DOHH2 (cell line): ENCODE data around the gene SERPINA5.

ENCODE experiments used
- H3F3A ChIP-seq: fragments of 200-600 bp; sonication (generic), shearing (Covaris generic); 2 replicates; pipeline ENCODE4 v1.6.0; 2016; ENCODE audit warnings: antibody characterized with exemption, mild to moderate bottlenecking; ENCODE audit not compliant: control insufficient read depth, insufficient read depth
- H3K27ac ChIP-seq: fragments of 200-600 bp; sonication (generic); 2 replicates; pipeline ENCODE4 v1.5.1; 2014; ENCODE audit warnings: low read depth, mild to moderate bottlenecking, low read length, moderate library complexity
- H3K27me3 ChIP-seq: fragments of 200-600 bp; sonication (generic); 2 replicates; pipeline ENCODE4 v1.6.1; 2014; ENCODE audit warnings: mild to moderate bottlenecking, low read length, mixed read lengths; ENCODE audit not compliant: control insufficient read depth
- H3K36me3 ChIP-seq: fragments of 200-600 bp; sonication (generic); 2 replicates; pipeline ENCODE4 v1.6.1; 2014; ENCODE audit warnings: mild to moderate bottlenecking, low read length, moderate library complexity, mixed read lengths; ENCODE audit not compliant: control insufficient read depth
- H3K4me1 ChIP-seq: fragments of 200-600 bp; sonication (generic); 2 replicates; pipeline ENCODE4 v1.6.1; 2014; ENCODE audit warnings: mild to moderate bottlenecking, low read length, mixed read lengths; ENCODE audit not compliant: control insufficient read depth
- H3K4me2 ChIP-seq: fragments of 200-600 bp; sonication (generic); 2 replicates; pipeline ENCODE4 v1.6.0; 2014; ENCODE audit warnings: mild to moderate bottlenecking, low read length, moderate library complexity
- H3K4me3 ChIP-seq: fragments of 200-600 bp; sonication (generic); 2 replicates; pipeline ENCODE4 v1.5.1; 2014; ENCODE audit warnings: mild to moderate bottlenecking, low read length, mixed read lengths
- H3K79me2 ChIP-seq: fragments of 200-600 bp; sonication (generic); 2 replicates; pipeline ENCODE4 v1.6.1; 2014; ENCODE audit warnings: mild to moderate bottlenecking, low read length, mixed read lengths; ENCODE audit not compliant: control insufficient read depth
- H3K9me2 ChIP-seq: fragments of 200-600 bp; sonication (generic); replicated peaks from 2 replicates; pipeline ENCODE4 v1.6.1; 2014; ENCODE audit warnings: mild to moderate bottlenecking, low read length, mixed read lengths; ENCODE audit not compliant: control insufficient read depth
- H3K9me3 ChIP-seq: fragments of 200-600 bp; sonication (generic); 2 replicates; pipeline ENCODE4 v1.6.1; 2014; ENCODE audit warnings: antibody characterized with exemption, low read length, mixed read lengths; ENCODE audit not compliant: control insufficient read depth, insufficient read depth
- H4K20me1 ChIP-seq: fragments of 200-600 bp; sonication (generic); 2 replicates; pipeline ENCODE4 v1.6.0; 2014; ENCODE audit warnings: low read depth, mild to moderate bottlenecking, antibody characterized with exemption, low read length, moderate library complexity; ENCODE audit not compliant: control insufficient read depth, insufficient read depth
- CTCF ChIP-seq: fragments of 200-600 bp; sonication (generic); IDR thresholded peaks from one replicate; pipeline ENCODE4 v1.5.1; 2014; ENCODE audit warnings: antibody characterized with exemption, mild to moderate bottlenecking, low read depth, low read length; ENCODE audit not compliant: poor library complexity, severe bottlenecking
- EZH2phosphoT487 ChIP-seq: fragments of 200-600 bp; sonication (generic); IDR thresholded peaks from 2 replicates; pipeline ENCODE4 v1.6.1; 2017; ENCODE audit warnings: borderline replicate concordance, mild to moderate bottlenecking, antibody characterized with exemption, low read length, moderate library complexity, mixed read lengths

SERPINA5 gene

DNA sequence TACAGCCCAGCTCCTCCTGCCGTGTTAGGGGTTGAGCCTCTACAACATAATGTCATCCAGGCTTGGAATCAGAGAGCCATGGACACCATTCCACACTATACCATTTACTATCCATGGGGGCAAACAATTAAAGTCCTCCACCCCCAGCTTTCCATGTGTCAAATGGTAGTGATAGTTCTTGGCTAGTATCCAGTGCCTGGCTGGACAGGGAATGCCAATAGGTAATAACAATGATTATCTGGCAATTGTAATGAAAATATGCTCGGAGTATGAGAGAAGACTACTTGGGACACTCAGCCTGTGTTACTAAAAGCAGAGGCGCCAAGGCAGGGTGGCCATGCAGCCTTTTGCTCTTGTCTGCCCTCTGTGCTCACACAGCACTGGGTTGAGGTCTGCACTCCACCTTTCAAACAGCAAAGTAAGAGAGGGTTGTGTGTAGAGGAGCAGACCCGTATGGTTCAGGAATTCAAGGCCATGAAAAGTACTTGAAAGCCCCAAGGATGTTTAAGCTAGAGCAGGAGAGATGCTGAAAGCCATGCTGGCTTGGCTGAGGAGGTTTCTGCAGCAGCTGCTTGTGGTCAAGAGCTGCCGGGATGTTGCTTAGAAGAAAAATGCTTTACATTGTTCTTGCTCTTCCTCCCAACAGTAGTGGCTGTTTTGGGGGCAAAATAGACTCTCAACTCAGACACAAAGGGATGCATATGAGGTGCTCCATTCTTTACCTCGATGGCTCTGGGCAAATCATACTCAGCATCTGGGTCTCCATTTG is 41.6 kb downstream of the SERPINA5 start:
- H4K20me1 ChIP-seq: no peaks in the 10 kb centered on the region

DNA sequence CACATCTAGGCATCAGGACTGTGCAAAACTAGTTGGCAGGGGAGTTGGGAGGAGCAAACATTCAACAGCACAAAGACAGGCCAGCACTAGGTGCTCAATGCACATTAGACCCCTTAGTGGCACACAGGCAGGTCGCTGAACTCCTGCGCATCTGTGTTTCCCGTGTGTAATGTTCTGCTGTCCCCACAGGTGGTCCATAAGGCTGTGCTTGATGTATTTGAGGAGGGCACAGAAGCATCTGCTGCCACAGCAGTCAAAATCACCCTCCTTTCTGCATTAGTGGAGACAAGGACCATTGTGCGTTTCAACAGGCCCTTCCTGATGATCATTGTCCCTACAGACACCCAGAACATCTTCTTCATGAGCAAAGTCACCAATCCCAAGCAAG is 42.2 kb downstream of the SERPINA5 start:
- Histone ChIP-seq H3F3A (no peaks in the 10 kb centered on the region), H3K4me2 (no peak overlapping the region), H3K36me3 (no peaks in the 10 kb centered on the region), H3K4me3 (no peak overlapping the region), H4K20me1 (no peaks in the 10 kb centered on the region), H3K9me2 (no peaks in the 10 kb centered on the region), H3K27ac (no peak overlapping the region), H3K4me1 (no peaks in the 10 kb centered on the region), H3K9me3 (peaks cover 7% of the 10 kb centered on the region), H3K79me2 (no peaks in the 10 kb centered on the region), H3K27me3 (peaks cover 9% of the 10 kb centered on the region)
- no peak for TF ChIP-seq EZH2phosphoT487
- no peak for TF ChIP-seq CTCF

More for the DNA sequence above, 41.6 kb downstream of the SERPINA5 start:
- no peak for TF ChIP-seq EZH2phosphoT487
- no peak for TF ChIP-seq CTCF
- H3K4me1 ChIP-seq: no peaks in the 10 kb centered on the region
- no peak overlapping the region for H3K4me3 ChIP-seq
- no peak overlapping the region for H3K4me2 ChIP-seq
- H3K27me3 ChIP-seq: peaks cover 9% of the 10 kb centered on the region
- H3F3A ChIP-seq: no peaks in the 10 kb centered on the region
- H3K79me2 ChIP-seq: no peaks in the 10 kb centered on the region
- no peaks in the 10 kb centered on the region for H3K36me3 ChIP-seq
- peaks cover 13% of the 10 kb centered on the region for H3K9me3 ChIP-seq
- H3K27ac ChIP-seq: no peak overlapping the region
- H3K9me2 ChIP-seq: no peaks in the 10 kb centered on the region

- no peak overlapping the region for H3K4me3 ChIP-seq
- TF ChIP-seq EZH2phosphoT487 (no peak), CTCF (no peak)
- peaks cover 10% of the 10 kb centered on the region for H3K27me3 ChIP-seq
- no peaks in the 10 kb centered on the region for H3K79me2 ChIP-seq
- H3F3A ChIP-seq: no peaks in the 10 kb centered on the region
- no peak overlapping the region for H3K4me2 ChIP-seq
- no peaks in the 10 kb centered on the region for H3K36me3 ChIP-seq
- H3K9me2 ChIP-seq: no peaks in the 10 kb centered on the region
- no peaks in the 10 kb centered on the region for H4K20me1 ChIP-seq
- H3K4me1 ChIP-seq: no peaks in the 10 kb centered on the region
- peaks cover 4% of the 10 kb centered on the region; the same call in 1 of the 2 replicates for H3K9me3 ChIP-seq
- no peak overlapping the region for H3K27ac ChIP-seq
These were observed 42.8 kb downstream of the SERPINA5 start for GRCh38 chr14:94623856-94624499.
